ENCODE data around the gene CAMK4.

DNA sequence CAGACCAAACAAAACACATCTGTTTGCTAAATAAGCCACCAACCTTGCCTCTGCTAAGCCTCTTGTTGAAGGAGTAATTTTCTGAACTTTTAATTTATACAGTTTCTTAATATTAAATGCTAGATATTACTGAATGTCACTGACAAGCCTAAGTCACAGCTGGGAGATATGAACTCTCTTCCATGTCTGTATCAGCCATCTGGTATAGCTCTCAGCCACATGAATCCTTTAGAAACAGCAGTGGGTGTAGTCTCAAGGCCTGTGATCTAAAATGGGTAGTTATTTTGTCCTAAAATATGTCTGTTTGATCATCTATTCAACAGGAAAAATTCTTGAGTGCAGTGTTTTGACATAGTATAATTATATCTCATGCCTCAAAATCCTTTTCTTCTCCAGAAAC lies 97.2 kb downstream of the CAMK4 start:
- TF ChIP-seq BCL11A (tag by site-specific recombination; IDR thresholded peaks at IDR 0.05; ENCODE audit: low read depth) (no peak), CTCF (tag by site-specific recombination; IDR thresholded peaks at IDR 0.05) (no peak), ZFP37 (tag by site-specific recombination; IDR thresholded peaks at IDR 0.05) (no peak), ZNF830 (tag by site-specific recombination; IDR thresholded peaks at IDR 0.05; ENCODE audit: low read depth) (no peak), ZNF146 (tag by site-specific recombination; IDR thresholded peaks at IDR 0.05) (no peak), ZNF175 (tag by site-specific recombination; IDR thresholded peaks at IDR 0.05) (no peak), SETDB1 (IDR thresholded peaks at IDR 0.05; ENCODE audit: insufficient read length, low read length) (no peak), IKZF3 (tag by site-specific recombination; IDR thresholded peaks at IDR 0.05) (no peak), ZNF791 (tag by site-specific recombination; IDR thresholded peaks at IDR 0.05) (no peak)
- TF ChIP-seq, protein P1, sequence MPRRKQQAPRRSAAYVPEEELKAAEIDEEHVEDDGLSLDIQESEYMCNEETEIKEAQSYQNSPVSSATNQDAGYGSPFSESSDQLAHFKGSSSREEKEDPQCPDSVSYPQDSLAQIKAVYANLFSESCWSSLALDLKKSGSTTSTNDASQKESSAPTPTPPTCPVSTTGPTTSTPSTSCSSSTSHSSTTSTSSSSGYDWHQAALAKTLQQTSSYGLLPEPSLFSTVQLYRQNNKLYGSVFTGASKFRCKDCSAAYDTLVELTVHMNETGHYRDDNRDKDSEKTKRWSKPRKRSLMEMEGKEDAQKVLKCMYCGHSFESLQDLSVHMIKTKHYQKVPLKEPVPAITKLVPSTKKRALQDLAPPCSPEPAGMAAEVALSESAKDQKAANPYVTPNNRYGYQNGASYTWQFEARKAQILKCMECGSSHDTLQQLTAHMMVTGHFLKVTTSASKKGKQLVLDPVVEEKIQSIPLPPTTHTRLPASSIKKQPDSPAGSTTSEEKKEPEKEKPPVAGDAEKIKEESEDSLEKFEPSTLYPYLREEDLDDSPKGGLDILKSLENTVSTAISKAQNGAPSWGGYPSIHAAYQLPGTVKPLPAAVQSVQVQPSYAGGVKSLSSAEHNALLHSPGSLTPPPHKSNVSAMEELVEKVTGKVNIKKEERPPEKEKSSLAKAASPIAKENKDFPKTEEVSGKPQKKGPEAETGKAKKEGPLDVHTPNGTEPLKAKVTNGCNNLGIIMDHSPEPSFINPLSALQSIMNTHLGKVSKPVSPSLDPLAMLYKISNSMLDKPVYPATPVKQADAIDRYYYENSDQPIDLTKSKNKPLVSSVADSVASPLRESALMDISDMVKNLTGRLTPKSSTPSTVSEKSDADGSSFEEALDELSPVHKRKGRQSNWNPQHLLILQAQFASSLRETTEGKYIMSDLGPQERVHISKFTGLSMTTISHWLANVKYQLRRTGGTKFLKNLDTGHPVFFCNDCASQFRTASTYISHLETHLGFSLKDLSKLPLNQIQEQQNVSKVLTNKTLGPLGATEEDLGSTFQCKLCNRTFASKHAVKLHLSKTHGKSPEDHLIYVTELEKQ (tag by site-specific recombination; IDR thresholded peaks at IDR 0.05; ENCODE audit: borderline replicate concordance): no peak
- TF ChIP-seq, protein P2, sequence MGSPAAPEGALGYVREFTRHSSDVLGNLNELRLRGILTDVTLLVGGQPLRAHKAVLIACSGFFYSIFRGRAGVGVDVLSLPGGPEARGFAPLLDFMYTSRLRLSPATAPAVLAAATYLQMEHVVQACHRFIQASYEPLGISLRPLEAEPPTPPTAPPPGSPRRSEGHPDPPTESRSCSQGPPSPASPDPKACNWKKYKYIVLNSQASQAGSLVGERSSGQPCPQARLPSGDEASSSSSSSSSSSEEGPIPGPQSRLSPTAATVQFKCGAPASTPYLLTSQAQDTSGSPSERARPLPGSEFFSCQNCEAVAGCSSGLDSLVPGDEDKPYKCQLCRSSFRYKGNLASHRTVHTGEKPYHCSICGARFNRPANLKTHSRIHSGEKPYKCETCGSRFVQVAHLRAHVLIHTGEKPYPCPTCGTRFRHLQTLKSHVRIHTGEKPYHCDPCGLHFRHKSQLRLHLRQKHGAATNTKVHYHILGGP (tag by site-specific recombination; IDR thresholded peaks at IDR 0.05): no peak
- TF ChIP-seq, protein P3, sequence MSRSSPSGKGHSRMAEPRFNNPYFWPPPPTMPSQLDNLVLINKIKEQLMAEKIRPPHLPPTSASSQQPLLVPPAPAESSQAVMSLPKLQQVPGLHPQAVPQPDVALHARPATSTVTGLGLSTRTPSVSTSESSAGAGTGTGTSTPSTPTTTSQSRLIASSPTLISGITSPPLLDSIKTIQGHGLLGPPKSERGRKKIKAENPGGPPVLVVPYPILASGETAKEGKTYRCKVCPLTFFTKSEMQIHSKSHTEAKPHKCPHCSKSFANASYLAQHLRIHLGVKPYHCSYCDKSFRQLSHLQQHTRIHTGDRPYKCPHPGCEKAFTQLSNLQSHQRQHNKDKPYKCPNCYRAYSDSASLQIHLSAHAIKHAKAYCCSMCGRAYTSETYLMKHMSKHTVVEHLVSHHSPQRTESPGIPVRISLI (tag by site-specific recombination; IDR thresholded peaks at IDR 0.05): no peak

Measured in HEK293 (cell line).